Karpas-422 (cell line): ENCODE data around the gene SATB2. TPM values are rescaled to one million over a fixed set of nuclear protein-coding genes. Genes with fewer than 3 reads are reported as not detected.

Experiments used
- DNase-seq: peaks from one replicate; pipeline ENCODE4 v3.0.0-alpha.2; 2015
- H2AFZ ChIP-seq: fragments of 200-600 bp; sonication (generic); 2 replicates; pipeline ENCODE4 v1.6.1; 2014; ENCODE audit warnings: antibody characterized with exemption, low read length, mixed read lengths
- H3K27ac ChIP-seq: fragments of 200-600 bp; sonication (generic); 2 replicates; pipeline ENCODE4 v1.5.1; 2014; ENCODE audit warnings: mild to moderate bottlenecking, low read length, moderate library complexity
- H3K27me3 ChIP-seq: fragments of 200-600 bp; sonication (generic); 2 replicates; pipeline ENCODE4 v1.6.1; 2014; ENCODE audit warnings: low read length, mixed read lengths
- H3K36me3 ChIP-seq: fragments of 200-600 bp; sonication (generic); 2 replicates; pipeline ENCODE4 v1.6.1; 2014; ENCODE audit warnings: low read length, mixed read lengths; ENCODE audit not compliant: insufficient read depth
- H3K4me1 ChIP-seq: fragments of 200-600 bp; sonication (generic); 2 replicates; pipeline ENCODE4 v1.6.1; 2014; ENCODE audit warnings: mild to moderate bottlenecking, low read length, mixed read lengths
- H3K4me2 ChIP-seq: fragments of 200-600 bp; sonication (generic); 2 replicates; pipeline ENCODE4 v1.6.1; 2014; ENCODE audit warnings: low read length, low read depth, mild to moderate bottlenecking; ENCODE audit not compliant: poor library complexity, severe bottlenecking
- H3K4me3 ChIP-seq: fragments of 200-600 bp; sonication (generic); 2 replicates; pipeline ENCODE4 v1.5.1; 2014; ENCODE audit warnings: mild to moderate bottlenecking, antibody characterized with exemption, low read length, mixed read lengths
- H3K79me2 ChIP-seq: fragments of 200-600 bp; sonication (generic); 2 replicates; pipeline ENCODE4 v1.6.1; 2014; ENCODE audit warnings: mild to moderate bottlenecking, low read length, mixed read lengths
- H3K9ac ChIP-seq: fragments of 200-600 bp; sonication (generic); 2 replicates; pipeline ENCODE4 v1.6.0; 2014; ENCODE audit warnings: low read length
- H3K9me2 ChIP-seq: fragments of 200-600 bp; sonication (generic), shearing (Covaris generic); replicated peaks from 2 replicates; pipeline ENCODE4 v1.6.0; 2014; ENCODE audit warnings: mild to moderate bottlenecking, low read length, moderate library complexity; ENCODE audit not compliant: insufficient read depth
- H3K9me3 ChIP-seq: fragments of 300-700, 200-600 bp; sonication (generic); 2 replicates; pipeline ENCODE4 v1.6.1; 2014; ENCODE audit warnings: low read length, mixed read lengths
- H4K20me1 ChIP-seq: fragments of 200-600 bp; sonication (generic); 2 replicates; pipeline ENCODE4 v1.6.1; 2014; ENCODE audit warnings: mild to moderate bottlenecking, antibody characterized with exemption, low read length, low read depth; ENCODE audit not compliant: insufficient read depth
- total RNA-seq: library from RNA; depleted of rRNA; stranded (reverse); fragments of >200 nt; shearing (Covaris generic); gene quantifications from 2 replicates; pipeline ENCODE4 v1.2.3, GENCODE V29; 2014; ENCODE audit warnings: low replicate concordance

The SATB2 gene
- total RNA-seq, 1 experiment from 2014 or later: 5.7 TPM

DNA sequence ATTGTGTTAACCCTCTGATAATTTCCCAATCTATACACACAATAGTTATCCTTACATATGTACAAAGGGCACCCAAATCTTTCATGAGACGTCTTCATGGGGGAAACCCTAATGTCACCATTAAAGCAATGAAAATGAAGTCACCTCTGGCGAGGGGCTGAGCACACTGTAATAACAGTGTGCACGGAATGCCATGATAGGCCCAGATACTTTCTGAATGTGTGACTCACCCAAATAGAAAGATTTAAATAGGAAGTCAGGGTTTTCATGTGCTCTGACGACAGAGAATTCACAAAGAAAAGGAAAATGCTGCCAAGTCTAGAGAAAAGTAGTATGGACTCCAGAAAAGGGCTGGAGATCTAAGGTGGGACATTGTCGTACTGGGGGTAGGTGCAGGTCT lies 128.3 kb downstream of the SATB2 start:
- Histone ChIP-seq H3K79me2 (no peaks in the 10 kb centered on the region), H3K4me2 (no peak overlapping the region), H3K4me1 (no peaks in the 10 kb centered on the region), H3K27me3 (no peaks in the 10 kb centered on the region), H3K9ac (no peak overlapping the region), H3K9me2 (no peaks in the 10 kb centered on the region), H3K36me3 (no peaks in the 10 kb centered on the region), H3K9me3 (no peaks in the 10 kb centered on the region), H2AFZ (no peak overlapping the region), H4K20me1 (no peaks in the 10 kb centered on the region), H3K27ac (no peak overlapping the region), H3K4me3 (no peak overlapping the region)
- DNase-seq: no peak

DNA sequence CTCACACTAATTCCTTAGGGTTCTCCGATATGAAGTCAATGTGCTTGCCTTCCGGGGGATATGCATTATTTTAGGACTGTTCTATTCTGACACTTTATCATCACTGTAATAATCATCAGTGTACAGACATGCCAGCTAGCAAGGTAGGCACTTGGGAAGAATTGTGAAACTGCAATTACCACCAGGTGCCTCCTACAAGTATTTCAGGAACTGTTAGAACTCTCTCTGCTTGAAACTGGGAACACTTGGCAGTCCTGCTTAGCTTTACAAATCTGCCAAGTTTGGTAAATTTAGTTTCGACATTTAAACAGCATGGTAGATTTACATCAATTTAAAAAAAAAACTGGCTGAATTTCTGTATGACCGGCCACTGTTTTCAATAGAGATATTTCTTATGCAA lies 128.7 kb downstream of the SATB2 start:
- H4K20me1 ChIP-seq: no peaks in the 10 kb centered on the region
- no peaks in the 10 kb centered on the region for H3K4me1 ChIP-seq
- no peak overlapping the region for H3K4me3 ChIP-seq
- DNase-seq: no peak
- no peak overlapping the region for H3K27ac ChIP-seq
- no peak overlapping the region for H3K9ac ChIP-seq
- H3K79me2 ChIP-seq: no peaks in the 10 kb centered on the region
- H3K9me2 ChIP-seq: no peaks in the 10 kb centered on the region
- no peaks in the 10 kb centered on the region for H3K27me3 ChIP-seq
- no peaks in the 10 kb centered on the region for H3K9me3 ChIP-seq
- no peak overlapping the region for H2AFZ ChIP-seq
- no peak overlapping the region for H3K4me2 ChIP-seq
- H3K36me3 ChIP-seq: no peaks in the 10 kb centered on the region

DNA sequence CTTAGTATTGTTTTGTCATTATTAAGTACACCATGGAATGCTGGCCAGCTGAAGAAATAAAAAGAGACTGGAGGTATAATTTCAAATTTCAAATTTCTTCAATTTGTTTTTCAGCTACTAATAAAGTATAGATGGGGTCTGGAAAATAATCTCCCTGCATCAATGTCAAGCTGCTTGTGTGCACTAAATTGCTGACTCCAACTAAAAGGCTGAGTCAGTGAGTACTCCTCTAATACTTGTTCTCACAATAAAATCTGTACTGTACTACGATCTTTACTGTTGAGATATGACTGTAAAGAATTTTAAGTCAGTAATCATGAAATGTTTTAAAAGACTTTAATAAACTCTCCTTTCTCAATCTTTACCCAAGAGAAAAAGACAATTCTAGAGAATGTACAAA lies 131.9 kb downstream of the SATB2 start:
- no peak overlapping the region for H3K9ac ChIP-seq
- no peaks in the 10 kb centered on the region for H3K27me3 ChIP-seq
- no peaks in the 10 kb centered on the region for H3K79me2 ChIP-seq
- H3K4me1 ChIP-seq: no peaks in the 10 kb centered on the region
- no peaks in the 10 kb centered on the region for H3K9me2 ChIP-seq
- DNase-seq: no peak
- H3K4me3 ChIP-seq: no peak overlapping the region
- no peak overlapping the region for H2AFZ ChIP-seq
- H3K36me3 ChIP-seq: no peaks in the 10 kb centered on the region
- H4K20me1 ChIP-seq: no peaks in the 10 kb centered on the region
- H3K4me2 ChIP-seq: no peak overlapping the region
- no peaks in the 10 kb centered on the region for H3K9me3 ChIP-seq
- H3K27ac ChIP-seq: no peak overlapping the region

DNA sequence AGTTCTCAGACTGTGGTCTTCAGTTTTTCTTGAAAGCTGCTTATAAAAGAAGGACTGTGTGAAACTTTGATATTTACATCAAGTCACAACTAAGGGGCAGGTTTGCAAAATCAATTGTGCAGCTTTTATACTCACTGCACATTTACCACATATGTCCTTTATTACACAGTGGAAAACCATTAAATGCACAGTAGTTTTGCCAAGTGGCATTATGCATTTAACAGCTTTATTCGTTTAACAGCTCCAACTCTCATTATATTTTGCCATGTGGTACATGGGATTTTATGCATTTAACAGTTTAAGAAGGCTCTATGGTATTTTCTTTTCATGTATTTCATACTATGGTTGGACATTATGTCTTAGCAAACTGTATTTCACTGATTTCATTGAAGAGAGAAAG lies 135.6 kb downstream of the SATB2 start:
- no peak overlapping the region for H3K4me3 ChIP-seq
- no peaks in the 10 kb centered on the region for H3K9me2 ChIP-seq
- no peak for DNase-seq
- H3K79me2 ChIP-seq: no peaks in the 10 kb centered on the region
- no peak overlapping the region for H3K9ac ChIP-seq
- H3K4me2 ChIP-seq: no peak overlapping the region
- no peaks in the 10 kb centered on the region for H3K4me1 ChIP-seq
- H3K27ac ChIP-seq: no peak overlapping the region
- H3K27me3 ChIP-seq: no peaks in the 10 kb centered on the region
- H4K20me1 ChIP-seq: no peaks in the 10 kb centered on the region
- no peaks in the 10 kb centered on the region for H3K36me3 ChIP-seq
- no peak overlapping the region for H2AFZ ChIP-seq
- H3K9me3 ChIP-seq: no peaks in the 10 kb centered on the region

DNA sequence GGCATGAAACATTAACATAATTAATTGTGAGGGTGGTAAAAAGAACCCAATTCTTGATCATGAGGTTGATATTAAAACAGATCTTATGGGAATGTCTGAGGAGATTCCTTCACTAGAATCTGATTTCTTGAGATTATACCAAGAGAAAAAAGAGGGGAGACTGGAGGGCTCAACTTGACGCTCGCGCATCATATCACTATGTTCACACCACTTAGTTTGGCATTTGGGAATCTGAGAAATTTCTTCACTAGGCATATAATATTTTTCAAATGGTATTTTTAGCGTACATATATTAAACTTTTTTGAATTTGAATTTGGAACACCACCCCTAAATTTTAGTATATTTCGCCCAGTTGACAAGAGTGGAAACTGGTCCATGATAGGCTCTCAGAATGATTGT lies 140.1 kb downstream of the SATB2 start:
- Histone ChIP-seq H3K9me3 (no peaks in the 10 kb centered on the region), H3K27me3 (no peaks in the 10 kb centered on the region), H3K27ac (no peak overlapping the region), H2AFZ (no peak overlapping the region), H3K4me3 (no peak overlapping the region), H3K36me3 (no peaks in the 10 kb centered on the region), H3K4me2 (no peak overlapping the region), H4K20me1 (no peaks in the 10 kb centered on the region), H3K9ac (no peak overlapping the region), H3K9me2 (no peaks in the 10 kb centered on the region), H3K4me1 (no peaks in the 10 kb centered on the region), H3K79me2 (no peaks in the 10 kb centered on the region)
- no peak for DNase-seq

DNA sequence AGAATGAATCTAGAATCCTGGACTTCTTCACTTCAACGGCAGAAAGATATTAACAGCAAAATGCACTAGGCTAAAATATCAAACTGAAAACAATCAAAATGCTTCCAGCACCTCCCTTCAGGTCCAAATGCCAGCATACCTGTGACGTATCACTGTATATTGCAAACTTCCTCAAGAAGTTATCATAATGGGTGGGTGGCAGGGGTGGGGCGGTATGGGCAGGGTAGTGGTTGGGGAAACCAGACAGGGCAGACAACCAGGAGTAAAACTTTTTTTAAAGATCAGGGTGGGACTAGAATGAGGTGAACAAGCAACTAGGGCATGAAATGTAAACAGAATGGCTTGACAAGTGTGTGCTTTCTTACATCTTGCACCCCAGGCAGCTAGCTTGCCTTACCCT lies 140.9 kb downstream of the SATB2 start:
- Histone ChIP-seq H3K9me2 (no peaks in the 10 kb centered on the region), H3K4me2 (no peak overlapping the region), H3K36me3 (no peaks in the 10 kb centered on the region)

DNA sequence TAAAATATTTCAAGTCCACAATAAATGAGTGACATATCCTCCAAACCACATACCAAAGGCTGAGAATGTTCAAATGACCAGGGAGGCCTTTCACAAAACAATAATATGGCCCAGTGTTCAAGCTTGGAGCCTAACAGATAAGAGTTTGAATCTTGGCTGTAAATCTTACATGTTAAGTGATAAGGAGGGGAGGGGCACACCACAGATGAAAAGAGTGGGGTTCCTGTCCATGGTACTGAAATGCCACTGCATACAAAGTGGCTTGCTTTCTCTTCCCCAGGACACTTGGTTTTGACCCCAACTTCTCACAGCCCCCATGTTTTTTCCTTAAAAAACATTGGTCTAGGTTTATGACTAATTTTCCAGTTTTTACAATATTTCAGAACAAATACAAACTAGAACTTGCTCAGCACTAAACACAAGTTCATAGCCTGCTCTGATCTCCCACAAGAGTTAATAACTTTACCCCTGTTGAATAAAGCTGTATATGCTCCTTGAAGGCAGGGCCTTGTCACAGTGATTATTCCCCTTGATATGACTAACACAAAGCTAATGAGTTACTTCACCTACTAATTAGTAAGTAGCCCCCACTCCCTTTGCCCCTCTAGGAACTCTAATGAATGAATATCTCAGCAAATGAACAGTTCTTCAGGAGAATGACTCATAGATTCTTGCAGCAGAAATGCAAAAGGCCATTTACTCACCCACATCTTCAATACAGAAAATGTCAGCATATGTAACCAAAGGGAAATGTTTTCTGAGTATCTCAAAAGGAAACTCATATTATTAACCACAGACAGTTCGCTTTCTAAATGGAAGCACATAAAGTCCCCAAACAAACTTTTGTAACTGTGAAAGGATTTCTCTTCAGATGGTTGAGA lies 142.2 kb downstream of the SATB2 start:
- Histone ChIP-seq H3K9me3 (no peaks in the 10 kb centered on the region), H3K4me3 (no peak overlapping the region), H3K27ac (no peak overlapping the region), H3K9me2 (no peaks in the 10 kb centered on the region), H3K27me3 (no peaks in the 10 kb centered on the region), H3K4me2 (no peak overlapping the region), H3K79me2 (no peaks in the 10 kb centered on the region), H2AFZ (no peak overlapping the region), H4K20me1 (no peaks in the 10 kb centered on the region), H3K9ac (no peak overlapping the region), H3K36me3 (no peaks in the 10 kb centered on the region), H3K4me1 (peaks cover under 1% of the 10 kb centered on the region)
- DNase-seq: peak; percentile 53

More for the DNA sequence above, 140.9 kb downstream of the SATB2 start:
- Histone ChIP-seq H4K20me1 (no peaks in the 10 kb centered on the region), H3K4me1 (no peaks in the 10 kb centered on the region), H3K4me3 (no peak overlapping the region), H2AFZ (no peak overlapping the region), H3K9me3 (no peaks in the 10 kb centered on the region), H3K9ac (no peak overlapping the region), H3K27ac (no peak overlapping the region), H3K79me2 (no peaks in the 10 kb centered on the region), H3K27me3 (no peaks in the 10 kb centered on the region)
- DNase-seq: no peak

DNA sequence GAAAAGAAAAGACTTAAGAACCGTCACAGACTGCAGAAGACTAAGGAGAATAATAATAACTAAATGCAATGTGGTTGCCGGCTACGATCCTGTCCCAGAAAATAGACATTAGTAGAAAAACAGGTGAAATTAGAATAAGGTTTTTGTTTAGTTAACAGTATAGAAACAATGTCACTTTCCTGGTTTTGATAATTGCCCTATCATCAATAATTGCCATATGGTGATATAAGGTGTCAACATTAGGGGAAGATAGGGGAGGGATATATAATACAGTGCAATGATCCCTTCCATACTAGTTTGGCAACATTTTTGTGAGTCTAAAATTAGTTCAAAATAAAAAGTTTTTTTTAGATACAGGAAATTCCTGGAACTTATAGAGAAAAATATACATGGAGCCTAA lies 144.8 kb downstream of the SATB2 start:
- Histone ChIP-seq H3K4me3 (no peak overlapping the region), H3K9me2 (no peaks in the 10 kb centered on the region), H3K9me3 (no peaks in the 10 kb centered on the region), H4K20me1 (no peaks in the 10 kb centered on the region), H3K9ac (no peak overlapping the region), H3K27me3 (no peaks in the 10 kb centered on the region), H3K27ac (no peak overlapping the region), H3K79me2 (no peaks in the 10 kb centered on the region), H2AFZ (no peak overlapping the region), H3K4me2 (no peak overlapping the region), H3K36me3 (no peaks in the 10 kb centered on the region), H3K4me1 (peaks cover 16% of the 10 kb centered on the region)
- DNase-seq: no peak
